ENCODE measurements around the gene ERC2. TPM values are rescaled to one million over a fixed set of nuclear protein-coding genes. Genes with fewer than 3 reads are reported as not detected.

Gene ERC2
- polyA plus RNA-seq, 2 of the 4 experiments (the other 2 are of a cell fraction): 0.16 TPM; not detected in 1

- DNase-seq (ENCODE audit: low read depth in 1 of 2, low spot score in 1 of 2) (no peak), ATAC-seq (no peak), FAIRE-seq (no peak)
- Histone ChIP-seq H3K4me2 (no peak overlapping the region), H3K4me1 (peaks cover 26% of the 10 kb centered on the region), H3K4me3 (no peak overlapping the region), H3K9me3 (no peaks in the 10 kb centered on the region), H3K27ac (no peak overlapping the region)
- POLR2A ChIA-PET: no interaction called here
- CTCF ChIA-PET: no interaction called here
- 93% methylated on average over 3 of the region's 3 CpGs for WGBS (ENCODE audit: missing lambda C conversion rate)
- TF ChIP-seq PHF8 (IDR thresholded peaks at IDR 0.05; ENCODE audit: borderline replicate concordance, low read depth) (no peak), TFCP2L1 (CRISPR knock-in tag; IDR thresholded peaks at IDR 0.05) (no peak), BCL3 (IDR thresholded peaks at IDR 0.05) (no peak), RARB (CRISPR knock-in tag; IDR thresholded peaks at IDR 0.05) (no peak), FOSB (CRISPR knock-in tag; IDR thresholded peaks at IDR 0.05) (no peak)
These were observed 344.8 kb downstream of the ERC2 start for GRCh38 chr3:56123487-56123886.

GRCh38 chr3:56122911-56123310 lies 345.4 kb downstream of the ERC2 start:
- ChIA-PET CTCF (no interaction called here), POLR2A (no interaction called here)
- TF ChIP-seq REST (IDR thresholded peaks at IDR 0.05) (no peak), NFE2L2 (conservative IDR thresholded peaks at IDR 0.05; ENCODE audit: low read length) (no peak), RFX5 (IDR thresholded peaks at IDR 0.05) (no peak), POLR2AphosphoS2 (conservative IDR thresholded peaks at IDR 0.05; ENCODE audit: low read length) (no peak), KDM5A (IDR thresholded peaks at IDR 0.05) (no peak), CEBPB (IDR thresholded peaks at IDR 0.05) (no peak), JUN (IDR thresholded peaks at IDR 0.05) (no peak), RAD21 (conservative IDR thresholded peaks at IDR 0.05 in 1 of 2, IDR thresholded peaks at IDR 0.05 in 1 of 2) (no peak), HES2 (IDR thresholded peaks at IDR 0.05) (no peak), MAX (IDR thresholded peaks at IDR 0.05) (no peak), HOXA7 (CRISPR knock-in tag; IDR thresholded peaks at IDR 0.05) (no peak), KDM1A (IDR thresholded peaks at IDR 0.05; ENCODE audit: low read depth) (no peak), NPAS2 (CRISPR knock-in tag; IDR thresholded peaks at IDR 0.05; ENCODE audit: borderline replicate concordance) (no peak), EHF (CRISPR knock-in tag; IDR thresholded peaks at IDR 0.05) (no peak), ZFP36 (IDR thresholded peaks at IDR 0.05; ENCODE audit: borderline replicate concordance, partially characterized antibody) (no peak), JUNB (IDR thresholded peaks at IDR 0.05) (no peak), FOSL2 (IDR thresholded peaks at IDR 0.05) (no peak), FOSL2 (CRISPR knock-in tag; IDR thresholded peaks at IDR 0.05) (no peak), HDAC2 (IDR thresholded peaks at IDR 0.05) (no peak), RNF2 (IDR thresholded peaks at IDR 0.05; ENCODE audit: borderline replicate concordance, low read depth) (no peak), EP300 (IDR thresholded peaks at IDR 0.05) (no peak)
- H3K4me2 ChIP-seq: no peak overlapping the region
- no peak for DNase-seq (ENCODE audit: low read depth in 1 of 2, low spot score in 1 of 2)
- WGBS (ENCODE audit: missing lambda C conversion rate): 75% methylated on average over 2 of the region's 2 CpGs
- no peak for FAIRE-seq
- H3K4me1 ChIP-seq: peaks cover 25% of the 10 kb centered on the region
- H3K4me3 ChIP-seq: no peak overlapping the region
- ATAC-seq: no peak
- H3K9me3 ChIP-seq: no peaks in the 10 kb centered on the region
- no peak overlapping the region for H3K27ac ChIP-seq
